ENCODE measurements around the gene CALHM4. TPM values are rescaled to one million over a fixed set of nuclear protein-coding genes. Genes with fewer than 3 reads are reported as not detected.

Gene CALHM4
- total RNA-seq, 1 donor from 2014 or later: not detected

GRCh38 chr6:116564311-116564710 lies 10.8 kb downstream of the CALHM4 start:
- Histone ChIP-seq H3K36me3 (ENCODE audit: control insufficient read depth, insufficient read depth, low read length) (no peaks in the 10 kb centered on the region), H3K27me3 (ENCODE audit: control insufficient read depth, insufficient read depth, low read length) (peaks cover 2% of the 10 kb centered on the region), H3K4me3 (ENCODE audit: low read depth, low read length) (no peak overlapping the region)
- TF ChIP-seq CTCF (IDR thresholded peaks at IDR 0.05; ENCODE audit: insufficient read depth, low read length, poor library complexity, severe bottlenecking): no peak
- no peak for DNase-seq (ENCODE audit: low read depth)

- no peaks in the 10 kb centered on the region for H3K36me3 ChIP-seq (ENCODE audit: control insufficient read depth, insufficient read depth, low read length)
- H3K27me3 ChIP-seq (ENCODE audit: control insufficient read depth, insufficient read depth, low read length): peaks cover 2% of the 10 kb centered on the region
- DNase-seq (ENCODE audit: low read depth): no peak
- peak overlapping the region; percentile 30 for H3K4me3 ChIP-seq (ENCODE audit: low read depth, low read length)
- TF ChIP-seq CTCF (IDR thresholded peaks at IDR 0.05; ENCODE audit: insufficient read depth, low read length, poor library complexity, severe bottlenecking): no peak
Observed at GRCh38 chr6:116564921-116565872, 11.6 kb downstream of the CALHM4 start.

- Histone ChIP-seq H3K27me3 (ENCODE audit: control insufficient read depth, insufficient read depth, low read length) (peaks cover 2% of the 10 kb centered on the region), H3K4me3 (ENCODE audit: low read depth, low read length) (no peak overlapping the region), H3K36me3 (ENCODE audit: control insufficient read depth, insufficient read depth, low read length) (no peaks in the 10 kb centered on the region)
- DNase-seq (ENCODE audit: low read depth): no peak
- TF ChIP-seq CTCF (IDR thresholded peaks at IDR 0.05; ENCODE audit: insufficient read depth, low read length, poor library complexity, severe bottlenecking): no peak
Observed at GRCh38 chr6:116568111-116568510, 14.6 kb downstream of the CALHM4 start.

GRCh38 chr6:116568821-116569755 lies 15.5 kb downstream of the CALHM4 start:
- Histone ChIP-seq H3K4me3 (ENCODE audit: low read depth, low read length) (no peak overlapping the region), H3K27me3 (ENCODE audit: control insufficient read depth, insufficient read depth, low read length) (peaks cover 2% of the 10 kb centered on the region), H3K36me3 (ENCODE audit: control insufficient read depth, insufficient read depth, low read length) (no peaks in the 10 kb centered on the region)
- TF ChIP-seq CTCF (IDR thresholded peaks at IDR 0.05; ENCODE audit: insufficient read depth, low read length, poor library complexity, severe bottlenecking): no peak
- no peak for DNase-seq (ENCODE audit: low read depth)

GRCh38 chr6:116570856-116571682 lies 17.5 kb downstream of the CALHM4 start, which contains the start of gene RWDD1:
TSS of gene RWDD1 (plus strand) at chr6:116571504. CDS start at chr6:116571583, 79 bp downstream.
- peak; percentile 95 for DNase-seq (ENCODE audit: low read depth)
- Histone ChIP-seq H3K4me3 (ENCODE audit: low read depth, low read length) (peak within 1 kb of the TSS; percentile 99), H3K36me3 (ENCODE audit: control insufficient read depth, insufficient read depth, low read length) (no peaks in the 10 kb centered on the region), H3K27me3 (ENCODE audit: control insufficient read depth, insufficient read depth, low read length) (no peaks in the 10 kb centered on the region)
- no peak for TF ChIP-seq CTCF (IDR thresholded peaks at IDR 0.05; ENCODE audit: insufficient read depth, low read length, poor library complexity, severe bottlenecking)
